Embryonic facial prominence (tissue), 1 donor: Measurements from ENCODE around the gene PHTF1.

Experiments
- DNase-seq: peaks from one replicate; pipeline ENCODE4 v3.0.0-alpha.2; 2016; ENCODE audit errors: extremely low spot score

The PHTF1 gene

DNA sequence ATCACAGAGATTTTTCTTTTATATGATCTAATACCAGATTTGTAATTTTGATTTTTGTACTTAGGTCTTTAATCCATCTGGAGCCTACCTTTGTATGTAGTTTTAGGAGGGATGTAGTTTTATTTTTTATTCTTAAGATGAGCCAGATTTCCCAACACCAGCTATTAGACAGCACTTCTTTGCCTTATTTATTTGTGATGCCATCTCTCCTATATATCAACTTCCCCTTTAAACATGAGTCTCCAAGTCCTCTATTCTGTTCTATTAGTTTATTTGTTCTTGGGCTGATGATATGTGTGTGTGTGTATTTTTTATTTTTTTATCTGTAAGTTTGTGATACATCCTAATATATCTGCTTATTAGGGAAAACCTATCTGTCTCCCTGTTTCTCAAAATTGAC, 94.2 kb downstream of the PHTF1 start:
- DNase-seq = no peak

DNA sequence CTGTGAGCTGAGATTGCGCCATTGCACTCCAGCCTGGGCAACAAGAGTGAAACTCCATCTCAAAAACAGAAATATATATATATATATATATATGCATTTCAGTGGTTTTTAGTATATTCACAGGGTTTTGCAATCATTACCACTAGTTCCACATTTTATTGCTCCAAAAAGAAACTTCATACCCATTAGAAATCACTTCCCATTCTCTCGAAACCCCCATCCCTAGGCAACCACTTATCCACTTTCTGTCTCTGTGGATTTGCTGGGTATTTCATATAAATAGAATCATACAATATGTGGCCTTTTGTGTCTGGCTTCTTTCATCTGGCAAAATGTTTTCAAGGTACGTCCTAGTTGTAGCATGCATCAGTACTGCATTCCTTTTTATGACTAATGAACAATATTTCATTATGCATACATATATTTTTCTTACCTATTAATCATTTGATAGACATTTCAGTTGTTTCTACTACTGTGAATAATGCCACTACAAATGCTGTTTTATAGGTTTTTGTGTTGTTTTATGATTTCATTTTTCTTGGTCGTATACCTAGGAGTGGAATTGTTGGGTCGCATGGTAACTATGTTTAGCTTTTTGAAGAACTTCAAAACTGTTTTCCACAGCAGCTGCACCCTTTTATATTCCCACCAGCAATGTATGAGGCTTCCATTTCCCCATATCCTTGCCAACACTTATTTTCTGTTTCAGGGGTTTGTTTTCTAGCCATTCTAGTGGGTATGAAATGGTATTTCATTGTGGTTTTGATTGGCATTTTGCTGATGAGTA, 95.9 kb downstream of the PHTF1 start:
- DNase-seq = no peak

DNA sequence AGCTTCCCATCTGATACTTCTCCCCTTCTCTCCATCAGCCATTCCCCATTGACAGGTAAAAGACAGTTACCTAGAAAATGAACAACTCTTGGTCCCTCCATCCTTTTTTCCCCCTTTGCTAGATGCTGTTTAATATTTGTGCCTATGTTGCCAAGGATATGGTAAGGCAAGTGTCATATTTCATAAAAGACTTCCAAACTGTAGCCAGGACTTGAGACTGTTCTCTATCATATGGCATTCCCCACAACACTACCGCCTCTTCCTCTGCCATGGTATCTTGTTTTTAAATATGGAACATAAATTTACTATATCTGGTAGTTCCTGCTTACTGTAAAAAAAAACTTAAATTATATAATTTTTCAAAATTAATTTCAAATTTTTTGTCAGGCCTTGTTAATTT, 97.2 kb downstream of the PHTF1 start:
- no peak for DNase-seq

DNA sequence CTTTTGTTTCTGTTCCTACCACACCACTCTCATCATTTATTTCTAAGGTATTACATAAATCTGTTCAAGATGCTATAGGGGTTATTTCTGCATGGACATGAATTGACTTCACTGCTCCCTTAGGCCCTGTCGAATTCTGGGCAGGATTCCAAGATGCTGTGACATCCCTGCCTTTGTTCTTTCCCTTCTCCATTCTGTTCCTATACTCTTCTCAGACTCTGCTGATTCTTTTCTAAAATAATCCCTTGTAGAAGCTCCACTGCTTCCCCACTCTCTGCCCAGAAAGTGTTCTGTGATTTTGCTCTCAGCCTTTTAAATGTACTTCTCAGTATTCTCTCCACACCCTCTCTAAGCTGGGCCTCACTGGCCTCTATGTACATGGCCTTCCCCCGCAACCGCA, 99.2 kb downstream of the PHTF1 start:
- no peak for DNase-seq

DNA sequence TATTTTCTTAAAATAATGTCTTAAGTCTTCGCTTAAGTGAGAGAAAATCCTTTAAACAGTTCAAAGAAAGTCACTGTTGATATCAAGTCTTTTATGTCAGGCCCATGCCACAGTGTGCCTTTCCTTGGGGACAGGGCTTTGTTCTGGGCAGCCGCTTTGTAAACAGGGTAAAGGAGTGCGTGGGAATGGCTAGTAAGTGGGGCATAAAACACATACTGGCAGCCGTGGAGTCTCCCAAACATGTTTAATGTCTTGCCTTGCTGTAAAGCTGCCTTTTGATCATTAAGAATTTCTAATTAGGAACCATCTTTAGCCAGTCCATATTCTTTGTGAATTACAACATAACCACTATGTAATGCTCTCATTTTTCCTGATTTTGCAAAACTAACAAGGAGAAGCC, 99.7 kb downstream of the PHTF1 start:
- no peak for DNase-seq

DNA sequence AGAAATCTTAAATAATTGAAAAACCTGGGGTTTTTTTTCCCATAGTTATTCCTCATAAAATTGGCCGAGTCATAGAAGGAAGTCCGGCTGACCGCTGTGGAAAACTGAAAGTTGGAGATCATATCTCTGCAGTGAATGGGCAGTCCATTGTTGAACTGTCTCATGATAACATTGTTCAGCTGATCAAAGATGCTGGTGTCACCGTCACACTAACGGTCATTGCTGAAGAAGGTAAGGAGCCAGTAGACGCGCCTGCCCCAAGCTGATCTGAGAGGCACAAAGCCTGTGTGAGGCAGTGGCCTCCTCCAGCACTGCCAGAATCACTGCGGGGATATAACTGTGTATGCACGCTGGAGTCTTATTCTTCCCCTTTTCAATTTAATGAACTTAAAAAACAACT, 100.3 kb downstream of the PHTF1 start:
- DNase-seq = no peak

DNA sequence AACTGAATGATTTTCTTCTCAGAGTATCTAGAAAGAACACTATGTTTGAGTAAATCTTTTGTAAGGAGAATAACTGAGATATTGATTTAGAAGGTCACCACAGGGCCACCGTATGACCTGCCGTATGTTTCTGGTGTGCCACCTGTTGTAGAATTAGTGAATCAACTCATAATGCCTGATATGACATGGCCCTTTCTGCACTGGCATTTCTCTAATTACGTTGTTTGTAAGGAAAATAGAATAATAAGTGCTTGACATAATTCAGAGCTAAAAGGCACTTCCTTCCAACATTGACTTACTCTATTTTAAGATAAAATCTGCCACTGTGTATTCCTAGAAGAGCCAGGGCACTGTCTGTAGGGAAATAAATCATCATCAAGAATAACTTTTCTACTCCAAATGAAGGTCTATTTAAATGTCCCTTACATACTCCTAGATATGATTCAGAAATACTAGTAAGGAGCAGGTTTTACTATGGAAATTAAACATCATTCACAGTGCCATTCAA, 101.7 kb downstream of the PHTF1 start:
- no peak for DNase-seq

DNA sequence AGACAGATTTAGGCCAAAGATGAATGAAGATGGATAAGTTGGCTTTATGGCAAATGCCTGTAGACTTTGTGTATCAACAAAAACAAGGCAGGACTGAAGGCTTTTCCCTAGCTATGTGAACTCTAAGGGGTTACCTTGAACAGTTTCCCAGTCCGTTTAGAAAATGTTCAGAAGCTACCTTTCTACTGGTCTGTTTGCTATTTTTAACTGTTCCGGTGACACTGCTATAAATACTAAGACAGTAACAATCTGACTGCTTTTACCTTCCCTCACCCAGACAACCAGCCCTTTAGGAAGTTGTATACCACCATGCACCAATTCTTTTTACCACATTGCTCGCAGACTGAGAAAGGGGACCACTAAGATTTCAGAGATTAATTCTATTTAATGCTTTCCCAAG, 102.2 kb downstream of the PHTF1 start:
- DNase-seq = no peak

DNA sequence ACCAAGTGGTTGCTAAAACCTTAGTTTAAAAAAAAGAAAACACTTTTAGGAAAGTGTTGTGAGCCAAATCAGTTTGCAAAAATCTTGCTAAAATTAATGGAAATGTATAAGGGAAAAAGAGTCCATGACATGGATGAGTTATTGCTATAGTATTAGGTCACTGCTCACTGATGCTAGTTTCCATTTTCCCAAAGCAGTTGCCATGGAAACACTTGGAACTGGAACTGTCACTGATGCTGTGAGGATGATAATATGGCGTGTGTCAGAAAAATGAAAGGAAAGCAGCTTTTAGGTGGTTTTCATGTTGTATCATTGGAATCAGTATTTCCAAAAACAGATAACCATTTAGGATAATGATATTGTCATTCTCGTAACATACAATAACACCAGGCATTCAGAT, 104.4 kb downstream of the PHTF1 start:
- DNase-seq = no peak

DNA sequence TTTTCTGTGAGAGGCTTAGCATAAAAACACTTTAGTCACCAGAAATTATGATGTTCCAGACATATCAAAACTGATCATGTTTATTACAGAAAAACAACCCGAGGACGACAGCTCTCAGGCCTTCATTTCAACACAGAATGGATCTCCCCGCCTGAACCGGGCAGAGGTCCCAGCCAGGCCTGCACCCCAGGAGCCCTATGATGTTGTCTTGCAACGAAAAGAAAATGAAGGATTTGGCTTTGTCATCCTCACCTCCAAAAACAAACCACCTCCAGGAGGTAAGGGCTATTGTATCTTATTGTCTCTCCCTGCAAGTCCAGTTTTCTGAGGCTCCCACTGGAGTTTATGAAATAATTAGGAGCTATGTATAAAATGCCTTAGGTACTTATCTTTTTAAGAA, 105.5 kb downstream of the PHTF1 start:
- no peak for DNase-seq

DNA sequence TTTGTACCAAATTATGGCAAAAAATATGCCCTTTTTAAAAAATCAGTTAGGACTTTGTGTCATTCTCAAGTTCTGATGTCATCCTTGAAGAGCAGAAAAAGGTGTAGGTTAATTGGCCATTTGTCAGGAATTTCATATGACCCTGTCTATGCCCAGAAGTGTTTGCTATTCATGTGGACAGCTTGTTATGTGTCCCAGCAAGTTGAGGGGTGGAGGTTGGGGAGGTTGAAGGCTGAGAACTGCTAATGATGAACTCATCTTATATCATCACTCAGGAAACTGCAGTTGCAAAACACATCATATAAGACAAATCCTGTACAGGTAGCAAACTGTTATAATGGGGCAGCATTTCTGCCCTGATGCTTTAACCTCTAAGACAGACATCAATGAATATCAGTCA, 106.5 kb downstream of the PHTF1 start:
- no peak for DNase-seq

DNA sequence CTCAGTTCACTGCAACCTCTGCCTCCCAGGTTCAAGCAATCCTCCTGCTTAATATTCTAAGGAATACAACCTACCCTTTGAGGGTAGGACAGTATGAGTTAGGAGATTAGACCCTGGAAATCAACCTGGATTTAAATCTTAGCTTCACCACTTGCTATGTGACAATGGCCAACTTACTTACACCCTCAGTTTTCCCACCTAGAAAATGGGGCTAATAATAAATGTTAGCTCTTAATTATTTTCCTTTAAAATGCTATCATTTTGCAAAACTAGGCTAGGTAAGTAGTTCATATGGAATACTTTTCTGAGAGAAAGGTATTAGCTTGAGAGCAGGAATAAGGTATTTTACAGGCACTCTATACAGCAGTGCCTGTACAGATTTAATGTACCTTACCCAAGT, 110.8 kb downstream of the PHTF1 start:
- DNase-seq = no peak

DNA sequence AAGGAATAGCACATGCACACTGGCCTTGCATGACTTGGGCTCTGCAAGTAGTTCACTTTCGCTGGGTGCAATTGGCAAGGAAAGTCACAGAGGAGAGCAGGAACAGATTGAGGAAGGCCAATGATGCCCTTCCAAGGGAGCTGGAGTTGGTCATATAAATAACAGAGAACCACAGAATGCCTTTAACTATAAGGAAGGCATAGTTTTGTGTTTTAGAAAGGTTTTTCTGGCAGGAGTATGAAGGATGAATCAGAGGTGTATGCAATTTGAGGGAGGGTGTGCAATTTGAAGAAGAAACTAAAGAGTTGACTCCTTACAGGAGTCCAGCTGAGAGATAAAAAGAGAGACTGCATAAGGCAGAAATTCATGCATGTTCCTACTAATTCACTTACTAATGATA, 112.1 kb downstream of the PHTF1 start:
- DNase-seq = no peak
